Measurements from ENCODE around the gene TMEM181.
A peak's percentile ranks its signal among the peaks of the same experiment; 100 is the strongest.
"Not testable (repeated sequence)": the region's sequence is repeated elsewhere in the genome, so short reads cannot be mapped to it uniquely, and the experiment has no call there.

TMEM181 gene

GRCh38 chr6:158559895-158560835 lies at the start of gene TMEM181:
TSS of gene TMEM181 (plus strand) at chr6:158560091. CDS start at chr6:158560225, 134 bp downstream.
- peak; percentile 69 to 79 (median 71) for DNase-seq (ENCODE audit: low read depth in 3 of 3)

GRCh38 chr6:158512809-158513208 lies 47.1 kb upstream of the TMEM181 start:
- DNase-seq (ENCODE audit: low read depth in 3 of 3) = no peak

GRCh38 chr6:158514176-158514575 lies 45.7 kb upstream of the TMEM181 start:
- no peak for DNase-seq (ENCODE audit: low read depth in 3 of 3)

GRCh38 chr6:158514991-158515390 lies 44.9 kb upstream of the TMEM181 start:
- DNase-seq (ENCODE audit: low read depth in 3 of 3) = no peak

- no peak for DNase-seq (ENCODE audit: low read depth in 3 of 3)
Observed at GRCh38 chr6:158516098-158516497, 43.8 kb upstream of the TMEM181 start.

GRCh38 chr6:158517038-158517437 lies 42.9 kb upstream of the TMEM181 start:
- DNase-seq (ENCODE audit: low read depth in 3 of 3) = no peak

GRCh38 chr6:158517581-158517980 lies 42.3 kb upstream of the TMEM181 start:
- DNase-seq (ENCODE audit: low read depth in 3 of 3) = no peak

- DNase-seq (ENCODE audit: low read depth in 3 of 3) = peak; percentile 30 to 43 (median 38)
Observed at GRCh38 chr6:158518191-158519127, 41.4 kb upstream of the TMEM181 start.

- DNase-seq (ENCODE audit: low read depth in 3 of 3) = no peak
Observed at GRCh38 chr6:158519300-158519699, 40.6 kb upstream of the TMEM181 start.

GRCh38 chr6:158519761-158520160 lies 40.1 kb upstream of the TMEM181 start:
- no peak for DNase-seq (ENCODE audit: low read depth in 3 of 3)

GRCh38 chr6:158520975-158521374 lies 38.9 kb upstream of the TMEM181 start:
- DNase-seq (ENCODE audit: low read depth in 3 of 3) = not testable (repeated sequence)

GRCh38 chr6:158521759-158522158 lies 38.1 kb upstream of the TMEM181 start:
- no peak for DNase-seq (ENCODE audit: low read depth in 3 of 3)

GRCh38 chr6:158522616-158523015 lies 37.3 kb upstream of the TMEM181 start:
- DNase-seq (ENCODE audit: low read depth in 3 of 3) = no peak

GRCh38 chr6:158524311-158524710 lies 35.6 kb upstream of the TMEM181 start:
- no peak for DNase-seq (ENCODE audit: low read depth in 3 of 3)

GRCh38 chr6:158527858-158528257 lies 32.0 kb upstream of the TMEM181 start:
- not testable (repeated sequence) for DNase-seq (ENCODE audit: low read depth in 3 of 3)

- no peak for DNase-seq (ENCODE audit: low read depth in 3 of 3)
Observed at GRCh38 chr6:158528826-158529225, 31.1 kb upstream of the TMEM181 start.

- no peak for DNase-seq (ENCODE audit: low read depth in 3 of 3)
Observed at GRCh38 chr6:158529629-158530028, 30.3 kb upstream of the TMEM181 start.

- DNase-seq (ENCODE audit: low read depth in 3 of 3) = no peak
Observed at GRCh38 chr6:158531566-158531965, 28.3 kb upstream of the TMEM181 start.

GRCh38 chr6:158531970-158532369 lies 27.9 kb upstream of the TMEM181 start:
- no peak for DNase-seq (ENCODE audit: low read depth in 3 of 3)

GRCh38 chr6:158536084-158536890 lies 23.6 kb upstream of the TMEM181 start:
- peak in 1 of 3 donors; percentile 66 for DNase-seq (ENCODE audit: low read depth in 3 of 3)

All from stimulated activated CD4-positive, alpha-beta T cell treated with anti-CD3 and anti-CD28 coated beads, TNF-alpha, amount 100 ng/mL, for 48 hours (primary cell).